Lower lobe of right lung (tissue), 2 donors: ENCODE results near the gene AKT2. TPM values are rescaled to one million over a fixed set of nuclear protein-coding genes. Genes with fewer than 3 reads are reported as not detected.
A peak's percentile ranks its signal among the peaks of the same experiment; 100 is the strongest.

Experiments used
- ATAC-seq, 2 donors: fragments of 200-7000 bp; cut with Tn5 transposase; one replicate each; pipeline ENCODE4 v1.9.1; 2020 to 2022; ENCODE audit warnings: mild to moderate bottlenecking in 2 of 2, moderate library complexity in 2 of 2
- DNase-seq: peaks from one replicate; pipeline ENCODE4 v3.0.0-alpha.2; 2020
- H3K27ac ChIP-seq: fragments of 200-600 bp; one replicate; pipeline ENCODE4 v1.8.0; 2022
- H3K27me3 ChIP-seq: fragments of 200-600 bp; one replicate; pipeline ENCODE4 v1.8.0; 2022; ENCODE audit warnings: low read depth
- H3K36me3 ChIP-seq: fragments of 200-600 bp; one replicate; pipeline ENCODE4 v1.8.0; 2022; ENCODE audit warnings: mild to moderate bottlenecking
- H3K4me1 ChIP-seq: fragments of 200-600 bp; one replicate; pipeline ENCODE4 v1.8.0; 2022
- H3K4me3 ChIP-seq: fragments of 200-600 bp; one replicate; pipeline ENCODE4 v1.8.0; 2022; ENCODE audit warnings: mild to moderate bottlenecking
- H3K9me3 ChIP-seq: fragments of 200-600 bp; one replicate; pipeline ENCODE4 v1.8.0; 2022
- CTCF ChIP-seq: fragments of 200-600 bp; IDR thresholded peaks from one replicate; pipeline ENCODE4 v1.8.0; 2022; ENCODE audit warnings: antibody characterized with exemption, mild to moderate bottlenecking
- intact Hi-C: fragments of 100-400 bp; cut with DNase I; formaldehyde crosslinking; loops from one replicate; pipeline ENCODE4 v1.11.0; 2022
- total RNA-seq: library from RNA; stranded (reverse); fragmentation: NEBNext Ultra II Directional; extraction: Animal tissue kit (Norgen Biotek cat#: 25700); gene quantifications from one replicate; pipeline ENCODE4 v1.2.1, GENCODE V29; 2021
- donor health status: DM: no; HTN: yes; CAD: no; lungs with severe emphysema.

The AKT2 gene
- total RNA-seq, 1 donor from 2014 or later = 102 TPM

- peaks cover 16% of the 10 kb centered on the region for H3K36me3 ChIP-seq
- peaks cover 23% of the 10 kb centered on the region for H3K4me1 ChIP-seq
- no peak overlapping the region for H3K27ac ChIP-seq
- ATAC-seq (no peak), DNase-seq (no peak)
- no peak overlapping the region for H3K4me3 ChIP-seq
- peaks cover 21% of the 10 kb centered on the region for H3K27me3 ChIP-seq
- TF ChIP-seq CTCF = no peak
- H3K9me3 ChIP-seq = no peaks in the 10 kb centered on the region
- intact Hi-C loops = no loop called here
Measured at GRCh38 chr19:40229484-40229883, 55.7 kb downstream of the AKT2 start.

DNA sequence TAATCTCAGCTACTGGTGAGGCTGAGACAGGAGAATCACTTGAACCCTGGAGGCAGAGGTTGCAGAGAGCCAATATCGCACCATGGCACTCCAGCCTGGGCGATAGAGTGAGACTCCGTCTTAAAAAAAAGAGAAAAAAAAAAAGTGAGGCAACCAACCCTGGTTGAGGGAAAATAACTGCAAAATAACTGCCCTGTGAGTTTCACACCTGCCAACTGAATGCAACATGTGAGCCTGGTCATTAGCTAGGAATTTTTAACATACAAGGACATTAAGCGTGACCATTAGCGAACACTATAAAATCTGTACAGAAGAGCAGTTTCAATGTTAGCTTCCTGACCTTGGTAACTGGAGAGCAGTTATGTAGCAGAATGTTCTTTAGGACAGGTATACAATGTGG lies 56.3 kb downstream of the AKT2 start:
- no peak overlapping the region for H3K4me3 ChIP-seq
- DNase-seq (no peak), ATAC-seq (no peak)
- H3K27ac ChIP-seq = no peak overlapping the region
- peaks cover 11% of the 10 kb centered on the region for H3K36me3 ChIP-seq
- intact Hi-C loops = no loop called here
- peaks cover 23% of the 10 kb centered on the region for H3K4me1 ChIP-seq
- H3K27me3 ChIP-seq = peaks cover 27% of the 10 kb centered on the region
- no peaks in the 10 kb centered on the region for H3K9me3 ChIP-seq
- no peak for TF ChIP-seq CTCF

DNA sequence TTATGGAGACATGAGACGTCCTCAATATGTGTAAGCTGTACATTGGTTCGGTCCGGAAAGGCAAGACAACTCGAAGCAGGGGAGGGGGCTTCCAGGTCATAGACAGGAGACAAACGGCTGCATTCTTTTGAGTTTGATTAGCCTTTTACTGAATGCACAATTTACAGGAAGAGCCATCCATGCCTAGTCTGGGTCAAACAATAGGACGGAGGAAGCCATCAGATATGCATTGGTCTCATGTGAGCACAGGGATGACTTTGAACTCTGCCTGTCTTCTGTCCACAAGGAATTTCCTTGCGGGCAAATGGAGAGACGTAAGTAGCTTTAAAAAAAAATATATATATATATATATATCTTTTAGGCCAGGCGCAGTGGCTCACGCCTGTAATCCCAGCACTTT lies 56.8 kb downstream of the AKT2 start:
- Histone ChIP-seq H3K27ac (no peak overlapping the region), H3K9me3 (no peaks in the 10 kb centered on the region), H3K4me3 (no peak overlapping the region), H3K36me3 (peaks cover 8% of the 10 kb centered on the region), H3K4me1 (peaks cover 26% of the 10 kb centered on the region), H3K27me3 (peaks cover 32% of the 10 kb centered on the region)
- DNase-seq (no peak), ATAC-seq (no peak)
- intact Hi-C loops = no loop called here
- TF ChIP-seq CTCF = no peak

DNA sequence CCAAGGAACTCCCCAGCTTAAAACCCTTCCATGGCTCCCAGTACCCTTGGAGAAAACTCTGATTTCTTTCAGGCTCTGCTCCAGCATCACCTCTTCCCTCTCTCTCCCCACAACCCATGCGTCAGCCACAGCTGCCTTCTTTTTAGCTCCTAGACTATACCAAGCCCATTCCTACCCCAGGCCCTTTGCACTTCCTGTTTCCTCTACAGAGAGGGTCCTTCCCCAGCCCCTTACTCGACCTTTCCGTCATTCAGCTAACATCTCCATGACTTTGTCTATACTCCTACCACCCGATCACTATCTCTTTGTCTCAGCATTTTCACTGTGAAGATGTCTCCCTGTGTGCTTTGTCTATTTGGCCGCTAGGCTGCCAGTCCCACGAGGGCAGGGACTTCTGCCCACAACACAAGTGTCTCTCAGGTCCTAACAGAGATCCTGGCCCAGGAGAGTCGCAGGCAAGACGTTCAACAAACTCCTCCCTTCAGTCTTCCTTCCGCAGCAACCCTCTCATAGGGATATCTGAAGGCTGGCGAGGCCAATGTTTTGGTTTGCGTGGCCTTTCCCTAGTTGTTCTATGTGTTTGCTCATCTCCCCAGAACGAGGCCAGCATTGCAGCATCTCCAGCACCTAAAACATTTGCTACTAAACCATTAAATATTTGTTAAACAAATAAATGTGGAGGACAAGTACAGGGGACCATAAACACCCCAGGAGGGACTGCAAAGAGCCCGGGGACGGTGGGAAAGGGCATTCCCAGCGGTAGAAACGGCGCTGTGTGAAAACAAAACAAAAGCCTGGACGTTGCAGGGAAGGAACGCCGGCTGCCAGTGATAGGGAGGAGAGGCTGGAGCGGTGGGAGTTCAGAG lies 59.5 kb downstream of the AKT2 start:
- TF ChIP-seq CTCF = no peak
- H3K4me1 ChIP-seq = peaks cover 26% of the 10 kb centered on the region
- ATAC-seq = no peak
- peaks cover 33% of the 10 kb centered on the region for H3K27me3 ChIP-seq
- H3K27ac ChIP-seq = no peak overlapping the region
- intact Hi-C loops = no loop called here
- no peaks in the 10 kb centered on the region for H3K9me3 ChIP-seq
- no peaks in the 10 kb centered on the region for H3K36me3 ChIP-seq
- H3K4me3 ChIP-seq = peak overlapping the region; percentile 26
- no peak for DNase-seq

DNA sequence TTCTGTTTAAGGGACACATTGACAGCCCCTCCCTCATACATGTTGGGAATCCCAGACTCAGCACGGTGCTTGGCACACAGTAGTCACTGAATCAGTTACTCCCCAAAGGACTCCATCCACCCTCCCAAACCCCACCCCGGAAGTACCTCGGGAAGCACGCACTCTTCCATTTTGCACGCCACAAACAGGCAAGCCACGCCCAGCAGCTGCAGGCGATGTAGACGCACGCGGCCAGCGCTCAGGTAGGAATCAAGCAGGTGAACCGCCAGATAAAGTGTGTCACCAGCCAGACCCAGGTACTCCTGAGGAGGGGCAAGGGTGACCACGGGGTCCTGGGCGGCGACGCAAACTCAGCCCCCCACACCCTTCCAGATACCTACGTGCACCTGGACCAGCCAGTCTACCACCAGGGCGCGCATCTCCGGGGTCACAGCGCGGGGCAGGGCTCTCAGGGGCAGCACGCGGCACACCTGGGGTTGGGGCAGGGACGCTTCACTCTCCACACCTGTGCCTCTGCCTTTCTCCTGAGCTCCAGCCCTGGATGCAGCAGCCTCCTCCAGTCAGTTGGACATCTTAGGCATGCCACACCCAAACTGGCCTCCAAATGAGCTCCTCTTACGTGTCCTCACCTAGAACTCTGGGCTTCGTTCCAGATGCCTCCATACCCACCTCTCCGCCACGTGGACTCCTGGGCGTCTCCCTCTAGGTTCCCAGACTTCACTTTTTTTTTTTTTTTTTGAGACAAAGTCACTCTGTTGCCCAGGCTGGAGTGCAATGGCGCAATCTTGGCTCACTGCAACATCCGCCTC lies 60.6 kb downstream of the AKT2 start:
- DNase-seq (no peak), ATAC-seq (no peak)
- Histone ChIP-seq H3K36me3 (no peaks in the 10 kb centered on the region), H3K4me1 (peaks cover 26% of the 10 kb centered on the region), H3K9me3 (no peaks in the 10 kb centered on the region), H3K27ac (no peak overlapping the region), H3K4me3 (no peak overlapping the region), H3K27me3 (peaks cover 37% of the 10 kb centered on the region)
- intact Hi-C loops = no loop called here
- TF ChIP-seq CTCF = no peak
